Natural killer cell (primary cell): ENCODE results near the gene ACTG1. TPM values are rescaled to one million over a fixed set of nuclear protein-coding genes. Genes with fewer than 3 reads are reported as not detected.

ENCODE experiments used
- ATAC-seq, 3 donors: fragments of 150-1000 bp in 2 of 3; fragments of 200-7000 bp in 1 of 3; cut with Tn5 transposase; 1 replicate in 1 of 3; 2 replicates in 2 of 3; pipeline ENCODE4 v1.10.0; 2021; ENCODE audit warnings: mild to moderate bottlenecking in 2 of 3, moderate library complexity in 2 of 3
- DNase-seq, 2 donors: peaks; one replicate each; pipeline versions ENCODE4 v3.0.0 to v3.0.0-alpha.2; 2013 to 2021; ENCODE audit warnings: mixed read lengths in 1 of 2
- H3K27ac ChIP-seq: one replicate; pipeline ENCODE4 v1.5.1; 2013; ENCODE audit warnings: mild to moderate bottlenecking, low read length
- H3K27me3 ChIP-seq: one replicate; pipeline ENCODE4 v1.6.1; 2013; ENCODE audit warnings: low read length; ENCODE audit not compliant: control insufficient read depth, insufficient read depth
- H3K36me3 ChIP-seq: one replicate; pipeline ENCODE4 v1.6.1; 2013; ENCODE audit warnings: low read length; ENCODE audit not compliant: control insufficient read depth, insufficient read depth
- H3K4me1 ChIP-seq: one replicate; pipeline ENCODE4 v1.6.1; 2013; ENCODE audit warnings: low read length; ENCODE audit not compliant: control insufficient read depth, insufficient read depth
- H3K4me3 ChIP-seq: one replicate; pipeline ENCODE4 v1.5.1; 2013; ENCODE audit warnings: low read length
- H3K9me3 ChIP-seq: one replicate; pipeline ENCODE4 v1.6.1; 2013; ENCODE audit warnings: low read length; ENCODE audit not compliant: control insufficient read depth, insufficient read depth
- H3K27ac Mint-ChIP-seq, 2 donors: one replicate each; pipeline ENCODE4 v1.8.0; 2022; ENCODE audit warnings: mild to moderate bottlenecking in 2 of 2, mixed read lengths in 2 of 2, moderate library complexity in 1 of 2
- H3K27me3 Mint-ChIP-seq, 2 donors: one replicate each; pipeline ENCODE4 v1.8.0; 2022; ENCODE audit warnings: low read depth in 2 of 2, mixed read lengths in 2 of 2
- H3K36me3 Mint-ChIP-seq: one replicate; pipeline ENCODE4 v1.8.0; 2022; ENCODE audit warnings: mixed read lengths
- H3K4me1 Mint-ChIP-seq, 2 donors: one replicate each; pipeline ENCODE4 v1.8.0; 2022; ENCODE audit warnings: mixed read lengths in 2 of 2
- H3K4me3 Mint-ChIP-seq: one replicate; pipeline ENCODE4 v1.8.0; 2022; ENCODE audit warnings: mild to moderate bottlenecking, moderate library complexity, mixed read lengths
- H3K9me3 Mint-ChIP-seq, 2 donors: one replicate each; pipeline ENCODE4 v1.8.0; 2022; ENCODE audit warnings: mixed read lengths in 2 of 2
- CTCF ChIP-seq: fragments of 200-600 bp; IDR thresholded peaks from one replicate; pipeline ENCODE4 v1.8.0; 2022; ENCODE audit warnings: antibody characterized with exemption
- WGBS: methylation state at CpG from one replicate; pipeline ENCODE4 v1.1.7; 2013; ENCODE audit warnings: missing lambda C conversion rate; ENCODE audit not compliant: insufficient coverage; 5-methylcytosine and 5-hydroxymethylcytosine counted together
- intact Hi-C: fragments of 100-400 bp; cut with micrococcal nuclease; formaldehyde crosslinking; loops from one replicate; pipeline ENCODE4 v1.14.2; 2022
- total RNA-seq, 4 donors: library from RNA; stranded (reverse); fragments of 120-200 nt in 1 of 4; gene quantifications; one replicate each; pipeline versions ENCODE4 v1.2.3 to v1.2.4, GENCODE V29; 2013 to 2022

ACTG1 gene
- total RNA-seq, 3 donors from 2014 or later (not counting 1 experiment from before 2014, with no cell fraction given) = 1,401 to 1,901 (median 1,735) TPM

- intact Hi-C loops = no loop called here
- no peak for TF ChIP-seq CTCF
- H3K4me3 Mint-ChIP-seq = no peak overlapping the region
- no peaks in the 10 kb centered on the region for H3K36me3 Mint-ChIP-seq
- Histone ChIP-seq H3K27me3 (no peaks in the 10 kb centered on the region), H3K36me3 (peaks cover 3% of the 10 kb centered on the region), H3K4me3 (no peak overlapping the region), H3K4me1 (peaks cover 6% of the 10 kb centered on the region), H3K27ac (no peak overlapping the region), H3K9me3 (no peaks in the 10 kb centered on the region)
- no peak for DNase-seq
- H3K9me3 Mint-ChIP-seq = no peaks in the 10 kb centered on the region
- H3K27me3 Mint-ChIP-seq = no peaks in the 10 kb centered on the region
- peaks cover 0 to 10% of the 10 kb centered on the region in 2 donors for H3K4me1 Mint-ChIP-seq
- H3K27ac Mint-ChIP-seq = no peak overlapping the region
- ATAC-seq = no peak
Observed at GRCh38 chr17:81503619-81504018, 9.0 kb downstream of the ACTG1 start.

DNA sequence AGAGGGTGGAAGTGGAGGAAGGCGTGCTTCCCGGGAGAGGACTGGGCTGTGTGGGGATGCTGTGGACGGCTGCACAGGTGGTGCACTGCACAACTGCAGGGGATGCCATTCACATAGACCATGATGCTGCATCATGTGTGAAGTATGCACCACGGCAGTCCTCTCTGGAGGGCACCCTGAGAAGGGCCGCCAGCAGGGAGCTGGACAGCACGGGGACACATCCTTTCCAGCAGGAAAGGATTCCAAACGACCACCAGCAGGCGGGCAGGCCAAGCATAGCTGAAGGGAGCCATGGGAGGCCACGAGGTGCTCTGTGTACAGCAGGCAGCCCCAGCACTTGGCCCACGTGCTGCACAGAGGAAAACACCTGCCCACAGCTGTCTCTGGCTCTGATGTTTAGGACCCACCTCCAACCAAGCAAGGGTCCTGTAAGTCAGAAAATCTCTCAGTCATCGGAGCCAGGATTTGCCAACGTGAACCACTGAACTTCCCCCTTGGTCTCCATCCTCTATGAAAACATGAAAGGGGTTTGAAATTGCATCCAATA lies 10.1 kb downstream of the ACTG1 start:
- no peak overlapping the region for H3K27ac Mint-ChIP-seq
- no peaks in the 10 kb centered on the region for H3K36me3 Mint-ChIP-seq
- Histone ChIP-seq H3K27me3 (no peaks in the 10 kb centered on the region), H3K4me1 (no peaks in the 10 kb centered on the region), H3K9me3 (no peaks in the 10 kb centered on the region), H3K36me3 (no peaks in the 10 kb centered on the region), H3K27ac (no peak overlapping the region), H3K4me3 (no peak overlapping the region)
- WGBS = 72% methylated on average over 10 of the region's 12 CpGs
- H3K9me3 Mint-ChIP-seq = no peaks in the 10 kb centered on the region
- TF ChIP-seq CTCF = no peak
- DNase-seq (no peak), ATAC-seq (peak in 1 of 3 donors; percentile 33)
- no peak overlapping the region for H3K4me3 Mint-ChIP-seq
- H3K27me3 Mint-ChIP-seq = no peaks in the 10 kb centered on the region
- intact Hi-C loops = no loop called here
- peaks cover 0 to under 1% of the 10 kb centered on the region in 2 donors for H3K4me1 Mint-ChIP-seq

DNA sequence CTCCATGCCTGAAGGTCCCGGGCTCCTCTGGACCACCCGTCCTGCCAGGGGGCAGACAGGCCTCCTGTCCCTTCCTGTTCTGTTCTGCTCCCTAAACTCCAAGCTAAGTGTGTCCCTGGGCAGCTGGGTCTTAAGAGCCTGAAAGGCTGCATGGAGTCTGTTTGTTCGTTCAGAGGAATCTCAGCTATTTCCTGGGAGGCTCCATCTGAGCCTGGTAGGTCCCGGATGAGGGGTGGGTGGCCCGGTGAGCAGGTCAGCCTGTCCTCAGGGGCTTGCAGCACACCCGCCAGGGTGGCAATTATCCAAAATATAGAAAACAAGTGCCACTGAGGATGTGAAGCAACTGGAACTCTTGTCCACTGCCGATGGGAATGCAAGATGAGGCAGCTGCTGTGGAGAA lies 12.6 kb downstream of the ACTG1 start:
- 84% methylated on average over 7 of the region's 7 CpGs for WGBS
- intact Hi-C loops = no loop called here
- Mint-ChIP-seq H3K4me3 (no peak overlapping the region), H3K27me3 (no peaks in the 10 kb centered on the region), H3K36me3 (no peaks in the 10 kb centered on the region), H3K27ac (no peak overlapping the region), H3K4me1 (no peaks in the 10 kb centered on the region), H3K9me3 (no peaks in the 10 kb centered on the region)
- no peaks in the 10 kb centered on the region for H3K36me3 ChIP-seq
- no peaks in the 10 kb centered on the region for H3K9me3 ChIP-seq
- no peak overlapping the region for H3K27ac ChIP-seq
- H3K4me1 ChIP-seq = no peaks in the 10 kb centered on the region
- TF ChIP-seq CTCF = no peak
- DNase-seq = no peak
- no peak for ATAC-seq
- H3K27me3 ChIP-seq = no peaks in the 10 kb centered on the region
- no peak overlapping the region for H3K4me3 ChIP-seq

GRCh38 chr17:81499601-81499970 lies 13.0 kb downstream of the ACTG1 start:
- Histone ChIP-seq H3K27ac (no peak overlapping the region), H3K27me3 (no peaks in the 10 kb centered on the region)
- intact Hi-C loops = no loop called here

More at GRCh38 chr17:81499601-81499970, 13.0 kb downstream of the ACTG1 start:
- no peak overlapping the region for H3K27ac Mint-ChIP-seq
- H3K4me1 ChIP-seq = no peaks in the 10 kb centered on the region
- H3K4me3 ChIP-seq = no peak overlapping the region
- H3K9me3 Mint-ChIP-seq = no peaks in the 10 kb centered on the region
- no peaks in the 10 kb centered on the region for H3K36me3 Mint-ChIP-seq
- peaks cover 0 to 1% of the 10 kb centered on the region in 2 donors for H3K27me3 Mint-ChIP-seq
- TF ChIP-seq CTCF = no peak
- no peak for ATAC-seq
- no peaks in the 10 kb centered on the region for H3K4me1 Mint-ChIP-seq
- DNase-seq = no peak
- H3K4me3 Mint-ChIP-seq = no peak overlapping the region
- H3K9me3 ChIP-seq = no peaks in the 10 kb centered on the region
- WGBS = 88% methylated on average over 12 of the region's 12 CpGs
- no peaks in the 10 kb centered on the region for H3K36me3 ChIP-seq
